ENCODE results near the gene FBXW12. TPM values are rescaled to one million over a fixed set of nuclear protein-coding genes. Genes with fewer than 3 reads are reported as not detected.

The FBXW12 gene
- polyA plus RNA-seq, 10 donors = 0.11 to 0.43 (median 0.20) TPM; not detected in 5

DNA sequence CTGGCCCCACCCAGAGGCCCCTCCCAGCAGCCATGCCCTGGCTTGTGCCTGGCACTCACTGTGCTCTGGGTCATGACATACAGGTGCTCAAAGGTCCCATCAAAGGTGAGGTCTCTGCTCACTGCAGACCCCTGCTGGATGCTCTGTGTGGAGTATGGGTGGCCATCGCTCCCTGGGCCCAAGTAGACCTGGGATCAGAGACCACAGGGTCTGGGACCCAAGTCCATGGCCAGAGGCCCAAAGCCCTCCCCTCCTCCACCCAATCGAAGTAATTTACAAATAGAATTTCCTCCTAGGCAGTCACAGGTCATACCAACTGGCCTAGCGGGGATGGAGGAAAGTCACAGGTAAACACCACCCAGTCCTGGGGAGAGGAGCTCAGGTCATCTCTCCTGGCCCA, 50.3 kb downstream of the FBXW12 start:
- DNase-seq = no peak

DNA sequence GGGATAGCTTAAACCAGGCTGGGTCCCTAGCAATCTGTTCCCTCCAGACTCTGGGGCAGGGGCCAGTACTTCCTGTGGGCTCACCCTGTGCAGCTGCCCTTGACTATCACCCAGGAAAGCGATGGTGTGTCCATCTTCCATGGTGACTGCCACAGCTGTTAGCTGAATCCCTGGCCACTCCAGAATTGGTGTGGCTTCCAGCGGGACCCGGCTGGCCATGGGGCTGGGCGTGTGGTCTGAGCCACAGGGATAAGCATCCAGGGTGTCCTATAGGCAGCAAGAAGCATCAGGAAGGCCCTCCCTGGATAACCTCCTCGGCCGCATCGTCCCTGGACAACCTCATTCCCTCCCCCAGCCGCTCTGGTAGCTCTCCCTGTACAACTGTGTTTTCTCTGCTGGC, 50.7 kb downstream of the FBXW12 start:
- DNase-seq = no peak

DNA sequence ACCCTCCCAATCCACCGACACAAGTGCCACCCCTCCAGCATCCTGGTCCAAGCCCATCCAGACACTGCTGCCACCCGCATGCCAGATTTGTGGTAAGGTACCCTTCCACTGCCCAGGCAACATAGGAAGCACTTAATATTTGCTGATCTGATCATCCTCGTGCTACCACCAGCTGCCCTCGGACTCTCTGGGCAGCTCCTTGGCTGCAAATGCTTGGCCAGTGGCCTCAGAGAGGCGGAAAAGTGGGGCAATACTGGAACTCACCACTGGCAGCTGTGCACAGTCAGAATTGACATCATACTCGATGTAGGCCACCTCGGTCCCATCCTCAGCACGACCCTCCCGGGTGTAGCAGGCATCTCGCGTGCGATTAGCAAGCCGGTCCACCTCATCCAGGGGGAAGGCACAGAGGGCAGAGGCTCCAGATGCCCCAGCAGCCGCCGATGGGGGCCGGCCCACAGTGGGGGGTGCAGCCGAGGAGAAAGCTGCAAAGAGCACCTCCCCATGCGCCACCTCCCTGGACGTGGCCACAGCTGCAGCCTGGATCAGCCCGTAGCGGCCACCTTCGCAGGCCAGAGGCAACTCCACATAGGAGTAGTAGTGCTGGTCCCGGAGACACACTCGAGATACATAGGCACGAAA, 51.3 kb downstream of the FBXW12 start:
- DNase-seq = no peak

DNA sequence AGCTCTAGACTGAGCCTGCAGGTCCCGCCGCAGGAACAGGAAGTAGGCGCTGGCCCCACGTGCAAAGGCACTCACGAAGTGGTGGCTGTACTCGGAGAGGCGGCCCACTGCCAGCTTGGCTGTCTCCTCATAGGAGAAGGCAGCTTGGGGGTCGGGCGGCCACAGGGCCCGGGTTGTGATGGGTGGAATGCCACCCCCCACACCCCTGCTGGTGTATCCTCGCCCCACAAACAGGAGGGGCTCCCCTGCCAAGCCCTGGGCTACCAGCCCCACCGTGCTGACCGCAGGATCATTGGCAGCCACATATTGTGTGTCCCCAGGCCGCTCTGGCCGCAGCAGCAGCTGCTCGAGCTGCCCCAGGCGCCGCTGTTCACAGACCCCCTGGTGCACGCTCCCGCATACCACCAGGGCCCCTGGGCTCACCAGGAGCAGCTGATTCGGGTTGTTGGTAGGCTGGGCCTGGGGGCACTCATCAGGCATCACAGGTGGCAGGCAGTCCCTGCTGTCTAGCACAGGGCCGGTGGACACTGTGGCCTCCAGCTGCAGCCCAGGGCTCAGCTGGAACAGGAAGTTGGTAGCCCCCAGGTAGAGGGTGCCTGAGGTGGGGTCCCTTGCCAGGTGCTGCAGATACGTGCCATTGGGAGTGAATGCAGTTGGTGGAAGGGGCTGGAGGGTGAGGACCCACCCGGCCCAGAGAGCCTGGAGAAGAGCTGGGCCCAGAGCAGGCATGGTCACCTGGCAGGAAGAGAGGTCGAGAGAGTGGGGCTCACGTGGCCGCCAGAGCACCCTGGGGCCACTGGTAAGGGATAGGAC, 52.1 kb downstream of the FBXW12 start:
- no peak for DNase-seq

DNA sequence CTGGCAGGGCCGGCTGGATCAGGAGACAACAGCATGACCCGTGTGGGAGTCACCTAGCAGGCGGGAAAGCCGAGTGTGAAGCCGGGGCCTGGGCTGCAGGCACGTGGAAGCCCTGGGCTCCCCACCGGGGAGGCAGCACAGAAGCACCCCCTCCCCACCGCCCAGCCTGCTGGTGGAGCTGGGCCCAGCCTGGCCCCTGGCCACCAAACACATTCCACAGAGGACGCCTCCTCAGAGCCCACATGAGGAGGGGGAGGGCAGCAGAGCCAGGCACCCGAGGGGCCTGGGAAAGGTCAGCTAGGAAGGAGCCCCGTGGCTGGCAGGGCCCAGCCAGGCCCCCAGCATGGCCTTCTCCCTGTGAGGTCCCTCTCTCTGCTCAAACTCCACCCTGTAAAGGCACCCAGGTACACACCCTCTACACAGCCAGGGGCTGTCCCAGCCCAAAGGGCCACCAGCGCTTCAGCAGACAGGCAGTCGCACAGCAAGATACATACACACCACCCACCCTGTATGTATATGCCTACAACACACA, 53.3 kb downstream of the FBXW12 start:
- DNase-seq = no peak

DNA sequence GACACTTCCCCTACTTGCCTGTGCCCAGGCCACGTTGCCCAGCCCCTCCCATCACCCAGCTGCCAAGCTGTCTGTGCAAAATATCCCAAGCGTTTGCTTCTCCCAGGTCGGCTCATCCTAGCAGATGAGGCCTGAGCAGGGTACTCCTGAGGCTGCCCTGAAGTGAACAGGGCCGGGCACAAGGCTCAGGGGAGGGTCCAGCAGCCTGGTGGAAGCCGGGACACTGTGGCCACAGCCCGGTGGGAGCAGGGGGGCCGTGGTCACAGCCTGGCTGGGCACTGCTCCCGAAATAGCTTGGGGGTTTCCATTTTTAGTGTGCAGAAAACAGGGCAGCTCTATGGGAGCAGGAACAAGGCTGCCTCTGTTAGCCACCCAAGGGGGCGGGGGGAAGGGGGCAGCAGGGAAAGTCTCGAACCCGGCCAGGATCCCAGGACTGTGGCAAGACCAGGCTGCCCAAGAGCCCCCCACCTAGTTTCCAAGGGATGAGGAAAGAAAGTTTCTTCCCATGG, 54.4 kb downstream of the FBXW12 start:
- DNase-seq = no peak

DNA sequence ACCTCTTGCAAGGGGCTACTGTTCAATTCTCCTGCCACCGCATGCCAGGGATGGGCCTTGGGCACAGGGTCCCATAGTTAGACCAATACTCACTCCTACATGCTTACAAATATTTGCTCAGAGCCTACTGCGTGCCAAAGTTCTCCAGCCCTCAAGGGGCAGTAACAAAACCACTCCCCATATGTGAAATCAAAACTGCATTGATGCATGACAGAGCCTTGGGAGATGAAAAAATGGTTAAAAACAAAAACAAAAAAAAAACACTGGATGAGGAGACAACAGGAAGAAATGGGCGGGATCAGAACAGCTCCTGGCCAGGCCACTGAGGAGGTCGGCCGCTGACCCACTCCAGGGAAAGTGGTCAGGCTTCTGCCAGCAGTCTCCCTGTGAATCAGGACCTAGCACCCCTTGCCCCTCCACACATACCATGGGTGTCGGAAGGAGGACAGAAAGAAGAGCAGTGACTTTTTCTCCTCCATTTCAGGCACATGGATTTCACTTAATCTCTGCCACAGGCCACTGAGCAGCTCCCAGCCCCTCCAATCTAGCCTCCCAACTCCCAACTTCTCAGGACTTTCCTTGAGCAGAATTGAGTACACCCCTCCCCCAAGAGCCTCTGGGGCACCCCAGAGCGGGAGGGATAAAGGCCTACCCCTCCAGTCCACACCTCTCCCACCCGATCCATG, 55.1 kb downstream of the FBXW12 start:
- no peak for DNase-seq

DNA sequence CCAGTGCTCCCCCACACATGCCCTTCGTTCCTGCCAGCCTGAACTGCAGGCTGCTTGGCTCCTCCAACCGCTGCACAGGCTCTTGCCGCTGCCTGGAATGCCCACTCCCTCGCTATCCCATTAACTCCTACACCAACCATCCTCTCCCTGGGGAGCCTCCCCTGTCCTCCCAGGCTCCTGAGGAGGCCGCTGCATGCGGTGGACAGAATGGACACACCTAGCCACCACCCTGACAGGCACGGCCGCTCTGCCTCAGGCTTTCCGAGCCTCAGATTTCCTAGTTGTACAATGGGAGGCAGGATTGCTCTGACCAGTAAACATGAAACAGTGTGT, 55.6 kb downstream of the FBXW12 start:
- no peak for DNase-seq

DNA sequence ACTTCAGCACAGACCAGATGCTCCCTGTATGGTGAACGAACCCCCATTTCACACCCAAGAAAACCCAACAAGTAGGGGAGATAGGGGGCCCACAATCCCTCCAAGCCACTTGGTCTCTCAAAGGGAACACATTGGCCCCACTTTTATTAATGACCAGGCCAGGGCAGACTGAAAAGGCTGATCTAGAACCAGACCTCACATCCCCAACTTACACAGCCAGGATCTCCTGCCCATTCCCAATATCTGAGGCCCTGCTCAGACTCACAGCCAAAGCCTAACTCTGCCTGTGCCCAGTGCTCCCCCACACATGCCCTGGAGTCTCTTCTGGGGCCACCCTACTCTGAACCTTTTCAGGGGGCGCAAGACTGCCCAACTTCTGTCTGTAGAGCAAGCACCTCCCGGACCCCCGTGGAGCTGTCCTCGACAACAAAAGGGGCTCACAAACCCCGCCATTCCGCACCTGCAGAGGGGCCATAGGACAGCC, 56.1 kb downstream of the FBXW12 start:
- DNase-seq = no peak

DNA sequence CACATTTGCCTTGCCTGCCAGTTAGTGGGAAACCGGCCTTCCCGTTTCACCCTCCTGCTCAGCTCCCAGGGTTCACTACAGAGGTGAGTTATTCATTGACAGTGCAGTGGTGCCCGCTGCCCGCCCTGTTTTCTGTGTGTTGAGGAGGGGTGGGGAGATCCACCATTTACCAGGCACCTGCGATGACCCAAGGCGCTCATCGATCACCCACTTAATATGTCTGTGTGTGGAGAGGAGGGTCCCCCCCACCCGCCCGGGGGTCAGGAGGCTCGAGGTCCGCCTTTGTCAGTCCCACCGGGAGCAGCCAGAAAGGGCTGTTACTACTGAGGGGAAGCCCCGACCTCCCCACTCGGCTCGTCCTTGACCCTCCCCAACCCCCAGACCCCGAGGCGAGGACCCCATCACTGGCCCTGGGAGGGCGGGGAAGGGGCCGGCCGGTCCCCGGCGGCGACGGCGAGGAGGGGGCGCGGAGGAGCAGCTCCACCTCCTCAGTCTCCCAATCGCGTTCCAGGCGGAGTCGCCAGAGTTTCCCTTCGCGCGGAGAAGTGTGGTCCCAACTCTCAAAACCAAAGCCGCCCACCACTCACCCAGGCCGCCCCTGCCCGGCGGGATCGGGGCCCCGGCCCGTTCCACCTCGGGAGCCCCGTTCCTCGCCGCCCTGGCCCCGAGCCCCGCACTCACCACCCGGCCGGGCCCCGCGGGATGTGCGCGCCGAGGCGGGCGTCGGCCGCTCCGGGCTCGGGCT, 56.7 kb downstream of the FBXW12 start:
- DNase-seq = peak in 2 of 3 donors; percentile 69 to 86

DNA sequence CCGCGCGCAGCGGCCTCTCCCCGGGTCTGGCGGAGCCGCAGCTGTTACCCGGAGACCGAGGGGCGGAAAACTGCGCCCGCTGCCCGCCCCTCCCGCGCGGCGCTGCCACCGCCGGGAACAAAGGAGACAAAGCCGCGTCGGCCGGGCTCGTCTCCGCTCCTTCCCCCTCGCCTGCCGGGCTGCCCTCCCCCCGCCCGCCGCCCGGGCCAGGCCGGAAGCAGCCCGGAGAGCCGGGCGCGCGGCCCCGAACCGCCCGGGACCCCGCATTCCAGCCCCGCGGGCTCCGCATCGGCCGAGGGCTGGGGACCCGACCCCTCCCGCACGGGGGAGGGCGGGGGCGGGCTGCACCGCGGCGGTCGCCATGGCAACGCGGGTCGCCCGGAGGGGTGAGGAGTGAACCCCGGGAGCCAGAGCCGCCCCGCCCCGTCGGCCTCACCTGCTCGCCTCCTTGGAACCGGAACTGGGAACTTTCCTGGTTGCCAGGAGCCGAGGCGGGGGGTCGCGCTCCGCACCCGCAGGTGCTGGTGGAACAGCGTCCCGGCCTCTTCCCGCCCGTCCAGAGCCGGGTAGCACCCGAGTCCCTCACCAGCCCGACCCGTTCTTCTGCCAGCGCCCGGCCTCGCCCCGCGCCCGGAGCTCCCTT, 57.4 kb downstream of the FBXW12 start:
- DNase-seq = peak in 1 of 3 donors; percentile 36

DNA sequence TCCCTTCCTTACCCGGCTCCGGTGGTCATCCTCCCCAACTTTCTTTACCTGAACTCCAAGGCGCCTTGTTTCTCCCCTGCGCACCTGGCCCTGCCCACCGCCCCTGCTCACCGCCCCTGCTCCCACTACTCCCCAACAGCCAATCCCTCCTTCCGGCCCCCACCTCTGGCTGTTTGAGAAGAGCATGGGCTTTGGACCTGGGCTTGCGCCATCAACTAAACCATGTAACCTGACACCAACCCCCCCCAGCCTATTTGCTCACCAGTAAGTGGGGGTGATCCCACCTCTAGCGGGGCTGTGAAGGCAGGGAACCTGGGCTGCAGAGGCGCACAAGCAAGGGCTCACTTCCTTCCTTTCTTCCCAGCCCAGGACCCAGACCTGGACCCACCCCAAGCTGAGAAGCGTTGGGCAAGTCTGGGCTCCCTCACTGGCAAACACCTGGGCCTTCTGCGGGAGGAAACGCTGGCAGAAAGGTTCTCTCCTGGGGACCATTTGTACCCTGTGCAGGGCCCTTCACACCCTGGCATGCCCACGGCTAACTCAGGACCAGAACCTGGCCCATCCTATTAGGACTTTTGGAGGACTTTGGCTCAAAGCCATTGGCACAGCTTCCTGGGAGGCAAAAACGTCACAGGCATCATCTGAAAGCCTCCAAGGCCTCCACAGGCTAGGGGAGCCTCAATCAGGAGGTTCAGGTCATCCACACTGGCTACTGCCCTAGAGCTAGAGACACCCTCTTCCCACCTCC, 58.1 kb downstream of the FBXW12 start, which contains the start of gene PLXNB1:
Gene PLXNB1, minus strand, starts transcription at position 127 of the 748 bp plus-strand sequence. CDS start 5,475 bp downstream, outside the sequence.
- peak in 2 of 3 donors; percentile 39 to 62 for DNase-seq

DNA sequence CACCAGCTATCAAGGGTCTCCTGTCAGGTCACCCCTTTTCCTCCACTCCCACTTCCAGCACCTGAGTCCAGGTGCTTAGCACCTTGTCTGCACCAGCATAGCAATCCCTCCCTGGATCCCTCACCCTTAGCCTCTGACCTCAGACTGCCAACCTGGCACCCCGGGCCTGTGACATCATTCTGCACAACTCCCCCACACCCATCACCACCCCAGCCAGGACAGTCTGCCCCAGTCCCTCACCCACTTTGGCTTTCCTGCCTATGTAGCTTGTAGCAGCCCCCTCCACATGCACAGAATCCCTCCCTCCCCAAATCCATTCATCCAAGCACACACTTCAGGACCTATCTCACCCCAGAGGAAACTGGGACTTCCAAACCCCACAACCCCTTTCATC, 58.7 kb downstream of the FBXW12 start:
- DNase-seq = no peak

DNA sequence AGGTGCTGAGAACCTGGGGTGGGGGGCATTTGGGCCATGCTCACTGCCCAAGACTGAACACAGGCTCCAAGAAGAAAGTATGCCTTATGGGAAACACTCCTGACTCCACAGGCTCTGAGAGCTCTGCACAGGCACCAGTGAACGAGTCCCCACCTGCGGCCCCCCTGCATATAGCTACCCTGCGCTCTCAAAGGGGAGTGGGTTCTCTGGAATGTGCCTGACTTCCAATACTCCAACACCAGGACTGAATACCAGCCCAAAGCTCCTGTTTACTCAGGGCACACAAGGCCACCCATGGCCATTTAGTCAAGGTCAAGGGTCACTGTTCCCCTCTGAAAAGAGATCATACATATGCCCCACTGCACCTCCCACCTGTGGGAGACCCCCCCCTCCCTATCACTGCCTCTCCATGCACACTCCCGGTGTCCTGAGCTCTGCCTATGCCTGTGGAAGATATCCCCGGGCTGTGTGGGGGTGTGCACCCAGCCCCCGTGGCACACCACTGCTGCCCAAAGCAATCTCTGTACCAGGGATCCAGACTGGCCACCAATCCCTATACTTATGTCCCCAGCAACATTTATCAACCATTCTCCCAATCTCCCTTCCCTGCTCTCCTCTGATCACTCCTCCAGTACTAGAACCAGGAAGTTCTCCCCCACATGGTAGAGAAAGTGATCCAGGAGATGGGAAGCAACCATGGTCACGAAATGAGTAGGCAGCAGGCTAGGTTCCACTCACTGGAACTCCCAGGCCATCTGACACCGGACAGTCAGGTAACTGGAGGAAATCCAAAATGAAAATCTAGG, 59.4 kb downstream of the FBXW12 start:
- no peak for DNase-seq

DNA sequence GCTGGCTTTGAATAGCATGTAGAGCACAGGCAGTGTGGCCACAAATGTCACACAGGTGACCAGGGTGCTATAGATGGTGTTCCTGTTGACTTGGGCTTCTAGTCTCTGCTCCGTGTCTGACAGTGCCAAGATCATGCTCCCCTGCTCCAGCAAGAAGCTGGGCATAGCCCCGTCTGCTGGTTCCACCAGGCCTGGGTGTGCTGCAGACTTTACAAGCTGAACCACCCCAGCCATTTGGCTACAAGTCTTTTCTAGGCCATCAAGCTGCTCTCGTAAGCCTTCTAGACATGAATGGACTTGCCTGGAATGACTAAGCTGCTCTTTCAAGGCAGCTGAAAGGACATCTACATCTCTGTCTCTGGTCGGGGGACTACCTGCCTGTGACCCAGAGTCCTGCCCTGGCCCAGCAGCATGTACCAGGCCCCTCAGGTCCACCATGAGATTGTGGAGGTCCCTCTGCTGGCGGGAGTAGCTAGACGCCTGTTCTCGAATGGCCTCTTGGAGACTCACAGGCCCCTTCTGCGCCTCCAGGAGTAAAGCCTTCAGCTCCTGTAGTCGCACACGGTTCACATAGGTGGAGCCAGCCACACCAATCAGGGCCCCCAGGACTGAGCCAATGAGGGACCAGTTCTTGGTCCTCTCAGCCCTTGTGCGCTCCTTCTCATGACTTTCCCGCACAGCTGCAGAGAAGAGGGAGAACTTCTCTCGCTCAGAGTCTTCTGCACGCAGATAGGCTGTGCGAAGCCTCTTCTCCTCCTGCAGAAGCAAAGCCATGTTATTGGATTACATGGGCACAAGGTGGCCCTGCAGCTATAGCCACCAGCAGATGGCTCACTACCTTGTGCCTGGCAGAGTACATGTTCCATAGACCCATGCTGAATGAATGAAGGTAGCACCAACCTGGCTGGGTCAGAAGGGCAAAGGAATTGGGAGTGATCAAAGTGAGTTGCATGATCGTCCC, 60.7 kb downstream of the FBXW12 start:
- DNase-seq = no peak

DNA sequence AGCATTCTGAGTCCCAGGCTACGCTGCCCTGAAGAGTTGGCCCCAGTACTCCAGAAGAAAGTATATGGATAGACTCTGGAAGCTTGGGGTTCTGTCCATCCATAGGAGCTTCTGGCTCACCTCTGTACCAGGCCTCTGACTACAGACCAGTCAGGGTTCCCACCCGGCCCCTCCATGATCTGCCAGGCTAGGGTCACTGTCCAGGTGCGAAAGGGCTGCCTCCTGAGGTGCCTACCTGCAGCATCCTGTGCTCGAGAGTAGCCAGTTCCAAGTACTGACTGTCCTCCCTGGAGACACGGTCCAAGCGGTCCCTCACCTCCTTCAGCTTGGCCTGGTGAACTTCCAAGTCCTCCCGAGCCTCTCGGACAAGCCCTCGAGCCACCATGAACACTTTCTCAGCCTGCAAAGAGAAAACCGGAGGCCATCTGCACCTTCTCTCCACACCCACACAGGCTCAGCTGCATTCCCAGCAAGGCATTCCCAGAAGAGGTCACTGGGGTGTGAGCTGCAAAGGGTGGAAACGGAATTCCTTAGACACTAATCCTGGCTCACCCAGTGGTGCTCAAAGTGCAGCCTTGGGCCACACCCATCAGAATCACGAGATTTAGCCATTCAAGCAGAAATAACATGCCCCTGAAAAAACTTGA, 61.6 kb downstream of the FBXW12 start:
- no peak for DNase-seq

DNA sequence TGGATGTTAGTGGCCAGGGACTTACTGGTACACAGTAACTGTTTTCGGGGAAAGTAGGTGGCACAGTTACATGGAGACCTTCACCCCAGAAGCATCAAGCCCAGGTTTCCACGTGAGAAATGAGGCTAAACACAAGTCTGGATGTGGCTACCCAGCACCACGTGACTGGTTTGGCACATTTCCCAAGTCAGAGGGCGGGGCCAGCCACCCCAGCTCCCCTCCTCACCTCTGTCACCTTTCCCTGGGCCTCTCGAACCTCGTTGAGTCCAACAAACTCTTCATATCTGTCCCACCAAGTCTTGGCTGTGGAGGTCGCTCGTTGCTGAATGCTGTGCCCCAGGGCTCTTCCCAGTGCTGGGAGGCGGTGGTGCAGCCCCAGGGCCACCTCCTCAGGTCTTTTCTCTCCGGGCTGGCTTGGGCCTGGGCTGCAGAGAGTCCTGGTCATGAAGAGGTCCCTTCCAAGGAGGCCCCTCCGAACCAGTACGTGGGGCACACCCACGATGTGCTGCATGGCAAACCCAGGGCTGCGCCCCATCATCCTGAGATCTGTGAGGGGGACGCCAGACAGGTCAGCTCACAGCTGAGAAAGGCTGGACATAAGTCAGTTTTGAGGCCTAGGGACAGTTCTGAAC, 62.7 kb downstream of the FBXW12 start:
- no peak for DNase-seq

All from muscle of back (tissue), 11 donors.